ENCODE results near the gene FAM107B.

FAM107B gene

DNA sequence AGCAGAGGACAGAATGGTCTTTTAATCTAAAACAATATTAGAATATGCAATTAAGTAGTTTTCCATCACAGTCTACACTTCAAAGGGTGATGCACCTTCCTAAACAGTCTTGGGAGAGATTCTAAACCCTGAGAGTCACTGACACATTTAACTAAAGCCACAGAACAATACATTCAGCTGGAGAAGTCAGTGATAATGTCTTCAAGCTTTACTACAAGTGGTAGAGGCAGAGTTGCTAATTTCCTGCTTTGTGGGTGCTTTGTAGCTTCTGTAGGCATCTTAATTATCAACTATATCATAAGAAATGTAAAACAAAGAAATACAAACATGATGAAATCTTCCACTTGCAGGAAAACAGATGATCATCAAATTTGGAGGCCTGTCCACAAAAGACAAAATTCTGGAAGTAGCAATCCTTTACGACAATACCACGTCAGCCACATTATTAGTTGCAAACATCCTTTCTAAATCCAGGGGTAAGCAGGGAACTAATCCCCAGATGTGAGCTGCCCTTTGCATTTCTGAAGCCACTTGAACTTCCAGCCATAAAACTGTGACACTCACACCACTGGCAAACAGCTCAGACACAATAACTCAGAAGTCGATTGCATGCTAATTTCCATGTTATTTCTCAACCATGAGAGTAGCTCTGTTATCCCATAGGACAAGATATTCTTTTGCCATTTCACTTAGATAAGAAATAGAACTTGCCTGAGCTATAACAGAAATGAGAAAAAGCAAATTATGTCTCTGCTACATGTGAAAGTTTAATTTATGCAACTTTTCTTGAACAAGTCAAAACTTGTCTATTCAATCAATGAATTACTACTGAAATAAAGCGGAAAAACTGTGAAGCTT, 212.2 kb downstream of the FAM107B start:
- H3K36me3 ChIP-seq (ENCODE audit: control insufficient read depth, insufficient read depth, low read length) = no peaks in the 10 kb centered on the region
- H3K27me3 ChIP-seq (ENCODE audit: control insufficient read depth, insufficient read depth, low read length) = no peaks in the 10 kb centered on the region
- no peaks in the 10 kb centered on the region; the same call in 1 of the 2 replicates for H3K9me3 ChIP-seq (ENCODE audit: control insufficient read depth, insufficient read depth, low read length)
- no peak overlapping the region for H3K9ac ChIP-seq (ENCODE audit: low read depth, low read length)
- H3K27ac ChIP-seq (ENCODE audit: low read depth, low read length) = peak overlapping the region; percentile 50
- peaks cover 33% of the 10 kb centered on the region for H3K4me1 ChIP-seq (ENCODE audit: control insufficient read depth, insufficient read depth, low read length)
- no peak overlapping the region for H3K4me3 ChIP-seq (ENCODE audit: low read depth, low read length)

- no peak overlapping the region for H3K27ac ChIP-seq (ENCODE audit: low read depth, low read length)
- H3K36me3 ChIP-seq (ENCODE audit: control insufficient read depth, insufficient read depth, low read length) = no peaks in the 10 kb centered on the region
- H3K9me3 ChIP-seq (ENCODE audit: control insufficient read depth, insufficient read depth, low read length) = no peaks in the 10 kb centered on the region; the same call in 1 of the 2 replicates
- no peak overlapping the region for H3K4me3 ChIP-seq (ENCODE audit: low read depth, low read length)
- H3K4me1 ChIP-seq (ENCODE audit: control insufficient read depth, insufficient read depth, low read length) = peaks cover 39% of the 10 kb centered on the region
- H3K9ac ChIP-seq (ENCODE audit: low read depth, low read length) = no peak overlapping the region
- no peaks in the 10 kb centered on the region for H3K27me3 ChIP-seq (ENCODE audit: control insufficient read depth, insufficient read depth, low read length)
Observed at GRCh38 chr10:14560791-14561765, 213.6 kb downstream of the FAM107B start.

DNA sequence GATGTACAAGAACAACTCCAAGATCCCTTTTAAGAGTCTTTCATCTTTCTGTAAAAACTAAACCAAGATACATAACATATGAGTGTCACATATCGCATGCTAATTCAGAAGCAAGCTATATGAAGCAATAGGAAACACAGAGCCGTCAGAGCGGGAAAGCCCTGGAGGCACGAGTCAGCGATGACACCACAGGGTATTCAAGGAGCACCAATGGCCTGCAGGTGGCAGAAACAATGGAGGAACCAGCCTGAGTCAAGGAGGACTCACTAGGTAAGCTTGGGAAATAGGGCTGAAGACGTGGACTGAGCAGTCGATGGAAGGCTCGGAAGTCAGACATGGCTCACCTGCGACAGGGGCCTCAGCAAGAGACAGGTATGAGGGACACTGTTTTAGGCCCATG, 214.4 kb downstream of the FAM107B start:
- H3K27ac ChIP-seq (ENCODE audit: low read depth, low read length) = no peak overlapping the region
- no peaks in the 10 kb centered on the region for H3K36me3 ChIP-seq (ENCODE audit: control insufficient read depth, insufficient read depth, low read length)
- H3K4me3 ChIP-seq (ENCODE audit: low read depth, low read length) = no peak overlapping the region
- H3K9me3 ChIP-seq (ENCODE audit: control insufficient read depth, insufficient read depth, low read length) = no peaks in the 10 kb centered on the region
- peaks cover 47% of the 10 kb centered on the region for H3K4me1 ChIP-seq (ENCODE audit: control insufficient read depth, insufficient read depth, low read length)
- no peak overlapping the region for H3K9ac ChIP-seq (ENCODE audit: low read depth, low read length)
- no peaks in the 10 kb centered on the region for H3K27me3 ChIP-seq (ENCODE audit: control insufficient read depth, insufficient read depth, low read length)

DNA sequence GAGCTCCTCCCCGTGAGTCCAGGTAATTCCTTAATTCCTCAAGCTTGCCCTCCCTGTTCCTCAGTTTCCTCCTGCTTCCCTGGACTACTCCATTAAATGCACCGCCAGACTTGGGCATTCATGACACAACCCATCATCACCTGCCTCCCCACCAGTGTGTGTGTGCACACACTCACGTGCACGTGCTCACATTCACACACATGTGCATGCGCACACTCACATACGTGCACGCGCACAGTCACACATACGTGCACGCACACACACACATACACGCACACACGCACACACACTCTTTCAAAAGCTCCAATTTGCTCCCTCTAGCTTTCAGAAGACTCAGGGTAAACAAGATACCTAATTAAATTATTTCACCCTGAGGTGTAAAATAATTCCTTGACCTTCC, 216.7 kb downstream of the FAM107B start:
- H3K36me3 ChIP-seq (ENCODE audit: control insufficient read depth, insufficient read depth, low read length) = no peaks in the 10 kb centered on the region
- no peaks in the 10 kb centered on the region for H3K9me3 ChIP-seq (ENCODE audit: control insufficient read depth, insufficient read depth, low read length)
- H3K4me3 ChIP-seq (ENCODE audit: low read depth, low read length) = no peak overlapping the region
- no peak overlapping the region for H3K27ac ChIP-seq (ENCODE audit: low read depth, low read length)
- H3K27me3 ChIP-seq (ENCODE audit: control insufficient read depth, insufficient read depth, low read length) = no peaks in the 10 kb centered on the region
- peaks cover 59% of the 10 kb centered on the region for H3K4me1 ChIP-seq (ENCODE audit: control insufficient read depth, insufficient read depth, low read length)
- H3K9ac ChIP-seq (ENCODE audit: low read depth, low read length) = no peak overlapping the region

DNA sequence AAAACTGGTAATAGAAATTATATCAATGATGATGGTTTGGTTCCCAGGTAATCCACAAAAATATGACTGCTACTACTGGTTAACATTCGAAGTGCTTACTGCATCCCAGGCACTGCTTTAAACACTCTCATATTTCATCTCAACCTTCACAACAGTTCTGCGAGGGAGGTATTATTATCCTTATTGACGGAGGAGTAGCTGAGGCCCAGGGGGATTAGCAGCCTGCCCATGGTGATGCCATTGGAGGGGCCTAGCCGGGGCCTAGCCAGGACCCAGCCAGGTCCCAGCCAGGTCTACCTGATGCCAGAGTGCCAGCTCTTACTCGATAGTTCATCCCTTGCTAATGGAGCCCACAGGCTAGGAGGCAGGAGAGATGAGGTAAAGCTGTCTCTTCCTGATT, 217.1 kb downstream of the FAM107B start:
- Histone ChIP-seq H3K9me3 (ENCODE audit: control insufficient read depth, insufficient read depth, low read length) (no peaks in the 10 kb centered on the region), H3K4me1 (ENCODE audit: control insufficient read depth, insufficient read depth, low read length) (peaks cover 55% of the 10 kb centered on the region), H3K9ac (ENCODE audit: low read depth, low read length) (no peak overlapping the region), H3K36me3 (ENCODE audit: control insufficient read depth, insufficient read depth, low read length) (no peaks in the 10 kb centered on the region), H3K27me3 (ENCODE audit: control insufficient read depth, insufficient read depth, low read length) (no peaks in the 10 kb centered on the region), H3K4me3 (ENCODE audit: low read depth, low read length) (no peak overlapping the region), H3K27ac (ENCODE audit: low read depth, low read length) (no peak overlapping the region)

DNA sequence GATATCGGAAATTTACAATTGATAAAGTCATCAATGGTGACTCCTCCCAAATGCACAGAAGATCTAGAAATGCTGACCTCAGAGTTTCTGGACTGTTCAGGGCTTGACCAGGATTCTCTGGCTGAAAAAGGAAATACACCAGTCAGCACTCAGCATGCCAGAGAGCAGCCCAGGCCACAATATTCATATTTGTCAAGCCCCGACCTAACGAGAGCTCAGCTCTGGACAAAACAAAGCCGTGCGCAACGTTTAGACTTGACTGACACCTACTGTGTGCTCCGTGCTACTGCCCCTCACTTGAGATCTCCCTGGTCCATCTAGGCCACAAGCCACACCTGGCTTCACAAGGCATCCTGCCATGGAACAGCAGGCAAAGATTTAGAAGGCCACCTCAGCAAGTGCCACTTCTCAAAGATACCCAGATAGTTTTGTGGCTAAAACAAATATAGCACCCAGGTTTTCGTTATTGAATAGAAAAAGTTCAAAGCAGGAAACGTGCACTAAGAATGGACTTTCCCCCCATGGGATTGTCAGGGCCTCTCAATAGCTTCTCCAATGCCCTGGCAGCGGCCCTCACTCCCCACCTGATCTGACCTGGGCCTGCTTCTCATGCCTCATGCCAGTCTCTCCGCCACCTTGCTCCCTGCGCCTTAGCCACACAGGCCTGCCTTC, 218.3 kb downstream of the FAM107B start:
- Histone ChIP-seq H3K4me3 (ENCODE audit: low read depth, low read length) (no peak overlapping the region), H3K9me3 (ENCODE audit: control insufficient read depth, insufficient read depth, low read length) (no peaks in the 10 kb centered on the region), H3K27me3 (ENCODE audit: control insufficient read depth, insufficient read depth, low read length) (no peaks in the 10 kb centered on the region), H3K9ac (ENCODE audit: low read depth, low read length) (peak overlapping the region; percentile 39; the same call in 1 of the 2 replicates), H3K36me3 (ENCODE audit: control insufficient read depth, insufficient read depth, low read length) (no peaks in the 10 kb centered on the region), H3K27ac (ENCODE audit: low read depth, low read length) (peak overlapping the region; percentile 63), H3K4me1 (ENCODE audit: control insufficient read depth, insufficient read depth, low read length) (peaks cover 50% of the 10 kb centered on the region)

DNA sequence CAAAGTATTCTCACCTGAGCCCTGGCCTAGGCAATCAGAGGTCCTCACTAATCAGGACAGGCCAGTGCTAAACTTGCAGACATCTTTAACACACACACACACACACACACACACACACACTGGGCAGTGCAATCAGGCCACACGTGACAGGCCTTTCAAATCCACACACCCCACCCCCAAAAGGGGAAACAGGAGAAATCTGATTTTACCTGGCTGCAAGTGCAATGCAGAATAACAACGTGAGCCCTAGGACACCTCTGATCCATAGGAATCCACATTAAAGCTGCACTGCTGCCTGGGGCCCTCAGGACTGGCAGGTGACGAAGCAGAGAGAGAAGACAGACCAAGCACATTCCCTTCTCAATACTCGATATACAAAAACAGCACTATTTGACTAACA, 218.9 kb downstream of the FAM107B start:
- Histone ChIP-seq H3K36me3 (ENCODE audit: control insufficient read depth, insufficient read depth, low read length) (no peaks in the 10 kb centered on the region), H3K9ac (ENCODE audit: low read depth, low read length) (0 out of 2 replicates have a peak overlapping the region, but pooled peaks have one; percentile 39), H3K4me3 (ENCODE audit: low read depth, low read length) (no peak overlapping the region), H3K27ac (ENCODE audit: low read depth, low read length) (peak overlapping the region; percentile 63), H3K27me3 (ENCODE audit: control insufficient read depth, insufficient read depth, low read length) (no peaks in the 10 kb centered on the region), H3K9me3 (ENCODE audit: control insufficient read depth, insufficient read depth, low read length) (no peaks in the 10 kb centered on the region), H3K4me1 (ENCODE audit: control insufficient read depth, insufficient read depth, low read length) (peaks cover 46% of the 10 kb centered on the region)

DNA sequence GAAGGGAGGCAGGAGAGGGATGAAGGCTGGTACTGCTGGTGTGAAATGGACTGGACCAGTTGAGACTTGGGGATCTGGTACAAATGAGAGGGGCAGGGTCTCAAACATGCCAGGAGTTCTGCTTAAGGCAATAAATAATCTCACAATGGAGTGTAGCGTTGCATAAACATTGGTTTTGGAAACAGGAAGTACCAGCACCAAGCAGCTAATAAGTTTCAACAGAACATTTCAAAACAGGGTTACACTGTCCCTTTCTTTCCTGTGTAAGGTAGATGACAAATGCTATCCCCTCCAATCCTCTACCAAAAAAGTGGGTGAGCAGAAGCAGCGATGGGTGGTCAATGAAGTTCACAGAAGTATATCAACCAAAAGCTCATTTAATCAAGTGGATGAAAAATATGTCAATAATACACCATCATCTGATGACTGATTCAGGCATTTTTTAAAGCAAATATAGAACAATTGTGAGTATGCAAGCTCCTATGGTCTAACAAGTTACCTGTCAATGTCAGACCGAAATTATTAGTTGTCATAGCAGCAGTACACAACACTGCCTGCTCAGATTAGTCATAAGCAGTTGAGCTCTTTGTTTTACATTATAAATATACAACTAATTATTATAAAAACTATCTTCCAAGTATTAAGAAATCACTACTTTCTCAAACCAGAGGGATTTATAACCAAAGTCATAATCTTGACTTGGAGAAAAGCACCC, 220.0 kb downstream of the FAM107B start:
- H3K27me3 ChIP-seq (ENCODE audit: control insufficient read depth, insufficient read depth, low read length) = no peaks in the 10 kb centered on the region
- H3K9ac ChIP-seq (ENCODE audit: low read depth, low read length) = no peak overlapping the region
- no peak overlapping the region for H3K27ac ChIP-seq (ENCODE audit: low read depth, low read length)
- no peak overlapping the region for H3K4me3 ChIP-seq (ENCODE audit: low read depth, low read length)
- peaks cover 37% of the 10 kb centered on the region for H3K4me1 ChIP-seq (ENCODE audit: control insufficient read depth, insufficient read depth, low read length)
- no peaks in the 10 kb centered on the region for H3K9me3 ChIP-seq (ENCODE audit: control insufficient read depth, insufficient read depth, low read length)
- no peaks in the 10 kb centered on the region for H3K36me3 ChIP-seq (ENCODE audit: control insufficient read depth, insufficient read depth, low read length)

- no peaks in the 10 kb centered on the region for H3K9me3 ChIP-seq (ENCODE audit: control insufficient read depth, insufficient read depth, low read length)
- no peak overlapping the region for H3K27ac ChIP-seq (ENCODE audit: low read depth, low read length)
- H3K4me1 ChIP-seq (ENCODE audit: control insufficient read depth, insufficient read depth, low read length) = peaks cover 34% of the 10 kb centered on the region
- H3K36me3 ChIP-seq (ENCODE audit: control insufficient read depth, insufficient read depth, low read length) = no peaks in the 10 kb centered on the region
- H3K27me3 ChIP-seq (ENCODE audit: control insufficient read depth, insufficient read depth, low read length) = no peaks in the 10 kb centered on the region
- H3K9ac ChIP-seq (ENCODE audit: low read depth, low read length) = no peak overlapping the region
- H3K4me3 ChIP-seq (ENCODE audit: low read depth, low read length) = no peak overlapping the region
Observed at GRCh38 chr10:14554091-14554490, 220.6 kb downstream of the FAM107B start.

GRCh38 chr10:14553448-14553847, 221.2 kb downstream of the FAM107B start:
- Histone ChIP-seq H3K9me3 (ENCODE audit: control insufficient read depth, insufficient read depth, low read length) (no peaks in the 10 kb centered on the region), H3K36me3 (ENCODE audit: control insufficient read depth, insufficient read depth, low read length) (no peaks in the 10 kb centered on the region), H3K27ac (ENCODE audit: low read depth, low read length) (no peak overlapping the region), H3K4me1 (ENCODE audit: control insufficient read depth, insufficient read depth, low read length) (peaks cover 32% of the 10 kb centered on the region), H3K4me3 (ENCODE audit: low read depth, low read length) (no peak overlapping the region), H3K27me3 (ENCODE audit: control insufficient read depth, insufficient read depth, low read length) (no peaks in the 10 kb centered on the region), H3K9ac (ENCODE audit: low read depth, low read length) (no peak overlapping the region)
